Measurements from ENCODE around the gene RFC4. TPM values are rescaled to one million over a fixed set of nuclear protein-coding genes. Genes with fewer than 3 reads are reported as not detected.

RFC4 gene
- total and polyA plus RNA-seq, 2 experiments from 2014 or later, result 73.3 to 107 TPM

DNA sequence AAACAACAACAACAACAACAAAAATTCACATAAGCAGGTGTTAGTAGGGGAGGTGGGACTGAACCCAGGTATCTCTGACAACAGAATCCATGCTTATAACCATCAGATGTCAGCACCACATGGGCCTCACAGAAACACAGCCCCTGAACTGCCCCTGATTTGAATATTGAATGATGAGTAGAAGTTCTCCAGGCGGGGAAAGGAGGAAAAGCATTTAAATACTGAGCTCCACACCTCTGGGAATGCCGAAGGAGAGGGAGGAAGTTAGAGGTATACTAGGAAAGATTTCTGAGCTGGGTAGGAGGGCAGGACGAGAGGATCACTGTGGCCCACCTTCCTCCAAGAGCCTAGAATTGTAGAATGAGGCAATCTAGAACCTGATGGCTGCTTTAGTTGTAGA lies 54.8 kb downstream of the RFC4 start (continued):
- no peak for TF ChIP-seq CREB1 (CRISPR knock-in tag; IDR thresholded peaks at IDR 0.05; ENCODE audit: low read depth)
- TF ChIP-seq EZH2 (IDR thresholded peaks at IDR 0.05; ENCODE audit: low read depth, unreplicated experiment), result no peak
- TF ChIP-seq, protein P1, sequence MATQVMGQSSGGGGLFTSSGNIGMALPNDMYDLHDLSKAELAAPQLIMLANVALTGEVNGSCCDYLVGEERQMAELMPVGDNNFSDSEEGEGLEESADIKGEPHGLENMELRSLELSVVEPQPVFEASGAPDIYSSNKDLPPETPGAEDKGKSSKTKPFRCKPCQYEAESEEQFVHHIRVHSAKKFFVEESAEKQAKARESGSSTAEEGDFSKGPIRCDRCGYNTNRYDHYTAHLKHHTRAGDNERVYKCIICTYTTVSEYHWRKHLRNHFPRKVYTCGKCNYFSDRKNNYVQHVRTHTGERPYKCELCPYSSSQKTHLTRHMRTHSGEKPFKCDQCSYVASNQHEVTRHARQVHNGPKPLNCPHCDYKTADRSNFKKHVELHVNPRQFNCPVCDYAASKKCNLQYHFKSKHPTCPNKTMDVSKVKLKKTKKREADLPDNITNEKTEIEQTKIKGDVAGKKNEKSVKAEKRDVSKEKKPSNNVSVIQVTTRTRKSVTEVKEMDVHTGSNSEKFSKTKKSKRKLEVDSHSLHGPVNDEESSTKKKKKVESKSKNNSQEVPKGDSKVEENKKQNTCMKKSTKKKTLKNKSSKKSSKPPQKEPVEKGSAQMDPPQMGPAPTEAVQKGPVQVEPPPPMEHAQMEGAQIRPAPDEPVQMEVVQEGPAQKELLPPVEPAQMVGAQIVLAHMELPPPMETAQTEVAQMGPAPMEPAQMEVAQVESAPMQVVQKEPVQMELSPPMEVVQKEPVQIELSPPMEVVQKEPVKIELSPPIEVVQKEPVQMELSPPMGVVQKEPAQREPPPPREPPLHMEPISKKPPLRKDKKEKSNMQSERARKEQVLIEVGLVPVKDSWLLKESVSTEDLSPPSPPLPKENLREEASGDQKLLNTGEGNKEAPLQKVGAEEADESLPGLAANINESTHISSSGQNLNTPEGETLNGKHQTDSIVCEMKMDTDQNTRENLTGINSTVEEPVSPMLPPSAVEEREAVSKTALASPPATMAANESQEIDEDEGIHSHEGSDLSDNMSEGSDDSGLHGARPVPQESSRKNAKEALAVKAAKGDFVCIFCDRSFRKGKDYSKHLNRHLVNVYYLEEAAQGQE (IDR thresholded peaks at IDR 0.05; ENCODE audit: unreplicated experiment), result no peak
- no peak for TF ChIP-seq CTCF (conservative IDR thresholded peaks at IDR 0.05; ENCODE audit: low read depth in 2 of 2)
- TF ChIP-seq STAT1 (IDR thresholded peaks at IDR 0.05; ENCODE audit: unreplicated experiment), result no peak
- no peak for TF ChIP-seq ETS1 (IDR thresholded peaks at IDR 0.05)
- TF ChIP-seq NANOG (IDR thresholded peaks at IDR 0.05; ENCODE audit: borderline replicate concordance), result no peak

DNA sequence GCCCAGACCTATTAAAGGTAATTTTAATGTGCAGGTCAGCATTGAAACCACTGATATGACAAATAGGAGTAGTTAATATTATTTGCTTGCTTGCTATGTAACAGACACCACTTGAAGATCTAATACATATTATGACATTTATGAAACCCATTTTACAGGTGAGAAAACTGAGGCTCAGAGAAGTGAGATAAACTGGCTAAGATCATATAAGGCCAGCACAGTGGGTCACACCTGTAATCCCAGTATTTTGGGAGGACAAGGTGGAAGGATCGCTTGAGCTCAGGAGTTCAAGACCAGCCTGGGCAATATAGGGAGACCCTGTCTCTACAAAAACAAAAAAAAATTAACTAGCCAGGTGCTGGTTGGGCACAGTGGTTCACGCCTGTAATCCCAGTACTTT lies 56.0 kb downstream of the RFC4 start:
- no peak overlapping the region for H3K4me2 ChIP-seq
- no peaks in the 10 kb centered on the region for H3K36me3 ChIP-seq (ENCODE audit: insufficient read depth)
- H3K27me3 ChIP-seq (ENCODE audit: insufficient read depth), result no peaks in the 10 kb centered on the region
- Mint-ChIP-seq H3K4me3 (no peak overlapping the region), H3K27ac (no peak overlapping the region), H3K27me3 (ENCODE audit: insufficient read depth, low read depth, poor library complexity) (peaks cover 3% of the 10 kb centered on the region), H3K4me1 (peaks cover 15% of the 10 kb centered on the region), H3K9me3 (no peaks in the 10 kb centered on the region), H3K36me3 (ENCODE audit: low read depth) (no peaks in the 10 kb centered on the region)
- H3K27ac ChIP-seq (ENCODE audit: low read depth), result no peak overlapping the region
- no peaks in the 10 kb centered on the region for H3K9me2 ChIP-seq (ENCODE audit: insufficient read depth)
- H3F3A ChIP-seq (replicated peaks; ENCODE audit: low read depth), result no peaks in the 10 kb centered on the region
- H3K4me1 ChIP-seq (ENCODE audit: insufficient read depth), result peaks cover 4% of the 10 kb centered on the region; the same call in 1 of the 2 replicates
- H3K79me2 ChIP-seq (replicated peaks; ENCODE audit: insufficient read depth), result no peaks in the 10 kb centered on the region
- no peaks in the 10 kb centered on the region for H4K20me1 ChIP-seq (replicated peaks; ENCODE audit: insufficient read depth)
- ATAC-seq, result no peak
- H2AFZ ChIP-seq, result no peak overlapping the region
- DNase-seq (ENCODE audit: low spot score), result no peak
- no peak overlapping the region for H3K4me3 ChIP-seq
- no peak for TF ChIP-seq JUNB (IDR thresholded peaks at IDR 0.05; ENCODE audit: unreplicated experiment)
- no peak for TF ChIP-seq ZNF331 (CRISPR knock-in tag; IDR thresholded peaks at IDR 0.05; ENCODE audit: low read depth)
- no peak for TF ChIP-seq ZNF114 (CRISPR knock-in tag; IDR thresholded peaks at IDR 0.05)
- TF ChIP-seq CTCF (conservative IDR thresholded peaks at IDR 0.05; ENCODE audit: low read depth in 2 of 2), result no peak
- no peak for TF ChIP-seq ETS1 (IDR thresholded peaks at IDR 0.05)
- TF ChIP-seq, protein P1 (IDR thresholded peaks at IDR 0.05; ENCODE audit: unreplicated experiment), result no peak
- TF ChIP-seq NANOG (IDR thresholded peaks at IDR 0.05; ENCODE audit: borderline replicate concordance), result no peak
- TF ChIP-seq CREB1 (CRISPR knock-in tag; IDR thresholded peaks at IDR 0.05; ENCODE audit: low read depth), result no peak
- TF ChIP-seq STAT1 (IDR thresholded peaks at IDR 0.05; ENCODE audit: unreplicated experiment), result no peak
- TF ChIP-seq POLR2AphosphoS5 (IDR thresholded peaks at IDR 0.05; ENCODE audit: low read depth), result no peak
